ENCODE data around the gene PCDH12. TPM values are rescaled to one million over a fixed set of nuclear protein-coding genes. Genes with fewer than 3 reads are reported as not detected.

The PCDH12 gene
- total and polyA plus RNA-seq, 11 donors: 2.9 to 23.9 (median 10.8) TPM

GRCh38 chr5:141961466-141961865 is 3.5 kb upstream of the PCDH12 start:
- peaks cover 0 to 50% (median 31%) of the 10 kb centered on the region in 12 donors for H3K4me1 ChIP-seq
- WGBS, 4 donors: 82 to 92% (median 88%) methylated on average over 3 of the region's 3 CpGs
- H3K4me3 ChIP-seq: no peak overlapping the region
- peak overlapping the region in 2 of 12 donors; percentile 43 to 50 for H3K27ac ChIP-seq
- no peaks in the 10 kb centered on the region for H3K9me3 ChIP-seq
- no peaks in the 10 kb centered on the region for H3K36me3 ChIP-seq
- intact Hi-C loops (cut with DNase I): loop anchor here in 5 of 10 donors (2.0 to 5.0 kb wide), 3 partner anchors 39 to 269 kb away; partner anchors contain the start of gene DELE1 (in 1 of the 5)
- no peaks in the 10 kb centered on the region for H3K27me3 ChIP-seq
- no peak for DNase-seq
- ATAC-seq: no peak
- TF ChIP-seq CTCF (IDR thresholded peaks at IDR 0.05): no peak
- no peak for TF ChIP-seq POLR2A (IDR thresholded peaks at IDR 0.05)

- ATAC-seq: peak; percentile 70 to 83 (median 77)
- peak overlapping the region in 9 of 12 donors; percentile 17 to 85 (median 58) for H3K27ac ChIP-seq
Measured at GRCh38 chr5:141960449-141961323, 2.7 kb upstream of the PCDH12 start.

GRCh38 chr5:141960018-141960417 is 2.0 kb upstream of the PCDH12 start:
- no peaks in the 10 kb centered on the region for H3K9me3 ChIP-seq
- DNase-seq: peak in 3 of 5 donors; percentile 31 to 65 (median 46)
- peak overlapping the region in 8 of 12 donors; percentile 25 to 91 (median 76) for H3K27ac ChIP-seq

More at GRCh38 chr5:141960449-141961323, 2.7 kb upstream of the PCDH12 start:
- TF ChIP-seq CTCF (IDR thresholded peaks at IDR 0.05) (peak; percentile 84 to 93 (median 88)), POLR2A (IDR thresholded peaks at IDR 0.05) (no peak)
- no peaks in the 10 kb centered on the region for H3K9me3 ChIP-seq
- DNase-seq: peak; percentile 88 to 93 (median 89)
- H3K4me1 ChIP-seq: peaks cover 0 to 54% (median 32%) of the 10 kb centered on the region in 12 donors
- 27 to 30% (median 29%) methylated on average over 14 of the region's 14 CpGs for WGBS, 4 donors
- no peaks in the 10 kb centered on the region for H3K36me3 ChIP-seq
- no peaks in the 10 kb centered on the region for H3K27me3 ChIP-seq
- intact Hi-C loops (cut with DNase I): loop anchor here in 9 of 10 donors (1.0 to 5.0 kb wide), 6 partner anchors 38 to 269 kb away; partner anchors contain the start of gene DELE1 (in 1 of the 9)
- no peak overlapping the region for H3K4me3 ChIP-seq

More at GRCh38 chr5:141960018-141960417, 2.0 kb upstream of the PCDH12 start:
- no peaks in the 10 kb centered on the region for H3K36me3 ChIP-seq
- intact Hi-C loops (cut with DNase I): loop anchor here in 9 of 10 donors (1.0 to 5.0 kb wide), 6 partner anchors 38 to 269 kb away; partner anchors contain the start of gene DELE1 (in 1 of the 9)
- ATAC-seq: no peak
- TF ChIP-seq CTCF (IDR thresholded peaks at IDR 0.05) (peak in 10 of 12 donors; percentile 9 to 44 (median 18)), POLR2A (IDR thresholded peaks at IDR 0.05) (no peak)
- H3K4me1 ChIP-seq: peaks cover 0 to 61% (median 32%) of the 10 kb centered on the region in 12 donors
- no peaks in the 10 kb centered on the region for H3K27me3 ChIP-seq
- 51 to 54% (median 53%) methylated on average over 10 of the region's 10 CpGs for WGBS, 4 donors
- no peak overlapping the region for H3K4me3 ChIP-seq

Data from heart left ventricle (tissue), 16 donors.